B cell (primary cell): ENCODE data around the gene MRAS.

ENCODE experiments used
- EZH2 ChIP-seq: IDR thresholded peaks from 2 replicates; pipeline ENCODE4 v1.6.1; 2012; ENCODE audit warnings: borderline replicate concordance, low read depth, mild to moderate bottlenecking, moderate library complexity, low read length; ENCODE audit not compliant: insufficient read depth, poor library complexity, severe bottlenecking
- TF ChIP-seq, protein P1 (sequence below): fragments of 200-600 bp; IDR thresholded peaks from one replicate; pipeline ENCODE4 v1.8.0; 2022; ENCODE audit warnings: antibody characterized with exemption, mild to moderate bottlenecking

DNA sequence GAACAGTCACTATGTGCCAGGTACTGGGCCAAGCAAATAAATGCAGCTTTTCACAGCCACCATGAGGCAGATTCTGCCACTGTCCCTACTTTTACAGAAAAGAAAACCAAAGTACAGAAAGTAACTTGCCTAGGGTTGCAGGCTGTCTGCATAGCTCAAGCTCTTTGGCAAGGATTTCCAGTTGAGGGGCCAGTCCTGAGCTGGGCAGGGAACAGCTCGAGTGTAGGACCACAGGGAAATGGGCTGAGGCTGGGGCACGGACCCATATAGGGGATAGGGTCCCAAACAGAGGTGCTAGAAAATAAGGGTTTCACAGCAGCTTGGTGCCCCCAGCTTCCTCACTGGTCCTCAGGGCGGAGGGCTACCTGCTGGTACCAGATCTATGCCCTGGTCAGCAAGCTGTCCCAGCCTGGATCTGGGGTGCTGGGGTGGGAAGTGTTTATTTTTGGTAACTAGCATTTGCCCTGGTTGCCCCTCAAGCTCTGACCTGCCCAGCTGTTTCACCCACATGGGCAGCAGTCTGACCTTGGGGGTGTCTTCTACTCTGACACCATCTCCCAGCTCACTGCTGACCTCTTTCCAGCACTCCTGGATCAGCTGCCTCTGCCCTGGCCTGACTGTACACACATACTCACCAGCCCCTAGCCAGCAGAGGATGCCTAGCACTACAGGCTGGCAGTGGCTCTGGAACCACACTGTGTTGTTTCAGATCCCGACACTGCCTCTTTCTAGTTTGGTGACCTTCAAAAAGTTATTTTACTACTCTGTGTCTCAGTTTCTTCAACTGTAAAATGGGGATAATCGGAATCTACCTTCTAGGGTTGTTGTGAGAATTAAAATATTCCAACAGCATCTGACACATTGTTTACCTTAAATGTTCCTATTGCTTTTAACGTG lies 16.2 kb downstream of the MRAS start:
- TF ChIP-seq, protein P1, sequence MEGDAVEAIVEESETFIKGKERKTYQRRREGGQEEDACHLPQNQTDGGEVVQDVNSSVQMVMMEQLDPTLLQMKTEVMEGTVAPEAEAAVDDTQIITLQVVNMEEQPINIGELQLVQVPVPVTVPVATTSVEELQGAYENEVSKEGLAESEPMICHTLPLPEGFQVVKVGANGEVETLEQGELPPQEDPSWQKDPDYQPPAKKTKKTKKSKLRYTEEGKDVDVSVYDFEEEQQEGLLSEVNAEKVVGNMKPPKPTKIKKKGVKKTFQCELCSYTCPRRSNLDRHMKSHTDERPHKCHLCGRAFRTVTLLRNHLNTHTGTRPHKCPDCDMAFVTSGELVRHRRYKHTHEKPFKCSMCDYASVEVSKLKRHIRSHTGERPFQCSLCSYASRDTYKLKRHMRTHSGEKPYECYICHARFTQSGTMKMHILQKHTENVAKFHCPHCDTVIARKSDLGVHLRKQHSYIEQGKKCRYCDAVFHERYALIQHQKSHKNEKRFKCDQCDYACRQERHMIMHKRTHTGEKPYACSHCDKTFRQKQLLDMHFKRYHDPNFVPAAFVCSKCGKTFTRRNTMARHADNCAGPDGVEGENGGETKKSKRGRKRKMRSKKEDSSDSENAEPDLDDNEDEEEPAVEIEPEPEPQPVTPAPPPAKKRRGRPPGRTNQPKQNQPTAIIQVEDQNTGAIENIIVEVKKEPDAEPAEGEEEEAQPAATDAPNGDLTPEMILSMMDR, result no peak
- no peak for TF ChIP-seq EZH2
